RCC 7860 (cell line): ENCODE results near the gene STARD10.
A peak's percentile ranks its signal among the peaks of the same experiment; 100 is the strongest.

Source experiments
- DNase-seq: peaks from one replicate; pipeline ENCODE4 v3.0.0-alpha.2; 2015; ENCODE audit warnings: low spot score
- FAIRE-seq: peaks from 2 replicates; lab custom pipeline; 2012; peaks lifted over from hg19 to GRCh38; lab: Jason Lieb, UNC

Gene STARD10

GRCh38 chr11:72750556-72751115, 43.2 kb downstream of the STARD10 start:
- FAIRE-seq (no peak), DNase-seq (no peak)

- no peak for FAIRE-seq
- DNase-seq, result no peak
Observed at GRCh38 chr11:72750086-72750485, 43.8 kb downstream of the STARD10 start.

GRCh38 chr11:72747289-72747855, 46.5 kb downstream of the STARD10 start:
- no peak for DNase-seq
- no peak for FAIRE-seq

- DNase-seq, result no peak
- no peak for FAIRE-seq
Observed at GRCh38 chr11:72746821-72747220, 47.0 kb downstream of the STARD10 start.

GRCh38 chr11:72745925-72746550, 47.8 kb downstream of the STARD10 start:
- no peak for DNase-seq
- no peak for FAIRE-seq

GRCh38 chr11:72745511-72745910, 48.3 kb downstream of the STARD10 start:
- no peak for FAIRE-seq
- DNase-seq, result no peak

GRCh38 chr11:72744474-72744873, 49.4 kb downstream of the STARD10 start:
- no peak for DNase-seq
- FAIRE-seq, result no peak

GRCh38 chr11:72743321-72744221, 50.3 kb downstream of the STARD10 start:
- FAIRE-seq (no peak), DNase-seq (no peak)

GRCh38 chr11:72742513-72743320, 51.1 kb downstream of the STARD10 start:
- FAIRE-seq (no peak), DNase-seq (no peak)

GRCh38 chr11:72741849-72742512, 51.9 kb downstream of the STARD10 start:
- no peak for DNase-seq
- no peak for FAIRE-seq

- no peak for FAIRE-seq
- peak; percentile 68 for DNase-seq
Observed at GRCh38 chr11:72741429-72741833, 52.4 kb downstream of the STARD10 start.

- DNase-seq (no peak), FAIRE-seq (no peak)
Observed at GRCh38 chr11:72740562-72741428, 53.1 kb downstream of the STARD10 start.

GRCh38 chr11:72740060-72740424, 53.8 kb downstream of the STARD10 start:
- no peak for FAIRE-seq
- no peak for DNase-seq

- no peak for FAIRE-seq
- DNase-seq, result no peak
Observed at GRCh38 chr11:72739240-72740059, 54.4 kb downstream of the STARD10 start.

- FAIRE-seq, result no peak
- DNase-seq, result no peak
Observed at GRCh38 chr11:72738199-72739141, 55.4 kb downstream of the STARD10 start.

GRCh38 chr11:72737336-72737735, 56.5 kb downstream of the STARD10 start:
- FAIRE-seq, result no peak
- no peak for DNase-seq

GRCh38 chr11:72736452-72737069, 57.3 kb downstream of the STARD10 start:
- DNase-seq, result peak; percentile 46
- no peak for FAIRE-seq
